ENCODE results near the gene HCRTR1.

Gene HCRTR1

GRCh38 chr1:31600641-31601040 lies 16.8 kb upstream of the HCRTR1 start:
- DNase-seq, result no peak

- no peak for DNase-seq
Measured at GRCh38 chr1:31602081-31602480, 15.4 kb upstream of the HCRTR1 start.

GRCh38 chr1:31605908-31606427 lies 11.5 kb upstream of the HCRTR1 start:
- DNase-seq, result no peak

- no peak for DNase-seq
Measured at GRCh38 chr1:31607360-31607759, 10.1 kb upstream of the HCRTR1 start.

GRCh38 chr1:31609514-31610118 lies 7.9 kb upstream of the HCRTR1 start:
- no peak for DNase-seq

GRCh38 chr1:31614414-31615005 lies 3.0 kb upstream of the HCRTR1 start:
- no peak for DNase-seq

GRCh38 chr1:31615414-31615813 lies 2.1 kb upstream of the HCRTR1 start:
- DNase-seq, result no peak

- DNase-seq, result no peak
Measured at GRCh38 chr1:31615939-31616338, 1.6 kb upstream of the HCRTR1 start.

- no peak for DNase-seq
Measured at GRCh38 chr1:31617916-31618746, 642 bp downstream of the HCRTR1 start.

GRCh38 chr1:31618916-31619846 lies 1.7 kb downstream of the HCRTR1 start:
- DNase-seq, result no peak

GRCh38 chr1:31620631-31621497 lies 3.4 kb downstream of the HCRTR1 start:
- no peak for DNase-seq

- no peak for DNase-seq
Measured at GRCh38 chr1:31621498-31621820, 4.0 kb downstream of the HCRTR1 start.

GRCh38 chr1:31621847-31622730 lies 4.6 kb downstream of the HCRTR1 start:
- DNase-seq, result no peak

GRCh38 chr1:31623365-31623764 lies 5.9 kb downstream of the HCRTR1 start:
- DNase-seq, result no peak

- no peak for DNase-seq
Measured at GRCh38 chr1:31624309-31624708, 6.8 kb downstream of the HCRTR1 start.

GRCh38 chr1:31624731-31625514 lies 7.4 kb downstream of the HCRTR1 start:
- no peak for DNase-seq

- no peak for DNase-seq
Measured at GRCh38 chr1:31625561-31626222, 8.2 kb downstream of the HCRTR1 start.

- DNase-seq, result no peak
Measured at GRCh38 chr1:31626223-31627207, 9.0 kb downstream of the HCRTR1 start.
